Hematopoietic multipotent progenitor cell (in vitro differentiated cells): ENCODE data around the gene ACOT13. TPM values are rescaled to one million over a fixed set of nuclear protein-coding genes. Genes with fewer than 3 reads are reported as not detected.
"Not testable (repeated sequence)": the region's sequence is repeated elsewhere in the genome, so short reads cannot be mapped to it uniquely, and the experiment has no call there.

Experiments
- DNase-seq, 3 donors: peaks; one replicate each; pipeline ENCODE4 v3.0.0-alpha.2; 2011 to 2015; ENCODE audit warnings: low read depth in 2 of 3, low spot score in 2 of 3
- total RNA-seq: library from RNA; depleted of rRNA; stranded (reverse); fragments of >200 nt; gene quantifications from one replicate; pipeline ENCODE4 v1.2.3, GENCODE V29; 2012

Gene ACOT13
- total RNA-seq, 1 donor, result 3.8 TPM

DNA sequence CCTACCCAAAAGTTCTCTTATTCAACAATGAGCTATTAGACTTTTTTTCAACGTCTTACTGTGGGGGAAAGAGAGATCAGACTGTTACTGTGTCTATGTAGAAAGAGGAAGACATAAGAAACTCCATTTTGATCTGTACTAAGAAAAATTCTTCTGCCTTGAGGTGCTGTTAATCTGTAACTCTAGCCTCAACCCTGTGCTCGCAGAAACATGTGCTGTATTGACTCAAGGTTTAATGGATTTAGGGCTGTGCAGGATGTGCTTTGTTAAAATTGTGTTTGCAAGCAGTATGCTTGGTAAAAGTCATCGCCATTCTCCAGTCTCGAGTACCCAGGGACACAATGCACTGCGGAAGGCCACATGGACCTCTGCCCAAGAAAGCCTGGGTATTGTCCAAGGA is 5.1 kb upstream of the ACOT13 start:
- not testable (repeated sequence) for DNase-seq

DNA sequence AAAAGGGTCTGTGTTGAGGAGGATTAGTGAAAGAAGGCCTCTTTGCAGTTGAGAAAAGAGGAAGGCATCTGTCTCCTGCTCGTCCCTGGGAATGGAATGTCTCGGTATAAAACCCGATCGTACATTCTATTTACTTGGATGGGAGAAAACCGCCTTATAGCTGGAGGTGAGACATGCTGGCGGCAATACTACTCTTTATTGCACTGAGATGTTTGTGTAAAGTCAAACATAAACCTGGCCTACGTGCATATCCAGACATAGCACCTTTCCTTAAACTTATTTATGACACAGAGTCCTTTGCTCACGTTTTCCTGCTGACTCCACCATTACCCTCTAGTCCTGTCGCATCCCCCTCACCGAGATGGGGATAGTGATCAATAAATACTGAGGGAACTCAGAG is 4.6 kb upstream of the ACOT13 start:
- DNase-seq, result no peak

DNA sequence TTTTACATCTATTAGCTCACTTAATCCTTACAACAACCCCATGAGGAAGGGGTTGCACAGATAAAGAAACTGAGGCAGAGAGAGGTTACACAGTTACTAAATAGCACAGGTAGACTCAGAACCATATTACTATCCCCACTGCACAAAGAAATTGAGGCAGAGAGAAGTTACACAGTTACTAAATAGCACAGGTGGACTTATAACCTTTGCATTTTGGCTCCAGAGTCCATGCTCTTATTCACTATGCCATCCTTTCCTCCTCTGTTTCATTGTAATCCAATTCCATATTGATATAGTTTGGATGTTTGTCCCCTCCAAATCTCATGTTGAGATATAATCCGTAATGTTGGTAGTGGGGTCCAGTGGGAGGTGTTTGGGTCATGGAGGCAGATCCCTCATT is 3.7 kb upstream of the ACOT13 start:
- DNase-seq, result no peak

DNA sequence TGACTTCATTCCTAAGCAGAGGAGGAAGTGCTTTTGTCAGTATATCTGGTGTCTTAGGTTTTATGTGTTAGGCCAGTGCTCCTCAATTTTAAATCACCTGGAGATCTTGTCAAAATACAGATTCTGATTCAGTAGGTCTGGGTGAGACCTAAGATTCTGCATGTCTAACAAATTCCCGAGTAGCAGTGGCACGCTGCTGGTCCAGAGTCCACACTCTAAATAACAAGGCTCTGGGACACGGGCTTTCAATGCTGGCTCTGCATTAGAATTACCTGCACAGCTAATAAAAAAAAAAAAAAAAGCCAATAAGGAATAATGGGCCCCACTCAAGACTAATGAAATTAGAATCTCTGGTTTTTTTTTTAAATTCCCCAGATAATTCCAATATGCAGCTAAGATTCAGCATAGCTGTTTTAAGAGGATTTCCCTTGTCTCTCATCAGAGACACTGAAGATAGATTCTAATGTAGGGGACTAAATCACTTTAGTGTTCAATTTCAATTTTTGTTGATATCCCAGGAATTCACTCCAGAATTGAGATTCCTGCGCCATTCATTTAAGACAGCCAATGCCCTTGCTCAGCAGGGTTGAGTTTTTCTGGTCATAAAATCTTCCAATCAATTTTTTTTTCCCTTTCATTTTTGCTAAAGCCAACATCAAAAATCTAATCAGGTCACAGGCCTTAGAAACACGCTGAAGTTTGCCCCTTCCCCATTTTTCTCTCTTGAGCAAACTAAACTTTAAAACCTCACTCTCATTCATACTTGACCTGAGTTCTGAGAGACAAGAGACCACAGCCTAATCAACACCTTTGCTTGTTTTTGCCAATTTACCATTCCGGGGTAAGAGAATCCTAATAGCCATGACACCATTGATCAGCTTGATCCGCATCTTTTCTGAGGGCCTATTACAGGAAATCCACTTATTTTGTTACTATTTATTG is 2.6 kb upstream of the ACOT13 start:
- no peak for DNase-seq

DNA sequence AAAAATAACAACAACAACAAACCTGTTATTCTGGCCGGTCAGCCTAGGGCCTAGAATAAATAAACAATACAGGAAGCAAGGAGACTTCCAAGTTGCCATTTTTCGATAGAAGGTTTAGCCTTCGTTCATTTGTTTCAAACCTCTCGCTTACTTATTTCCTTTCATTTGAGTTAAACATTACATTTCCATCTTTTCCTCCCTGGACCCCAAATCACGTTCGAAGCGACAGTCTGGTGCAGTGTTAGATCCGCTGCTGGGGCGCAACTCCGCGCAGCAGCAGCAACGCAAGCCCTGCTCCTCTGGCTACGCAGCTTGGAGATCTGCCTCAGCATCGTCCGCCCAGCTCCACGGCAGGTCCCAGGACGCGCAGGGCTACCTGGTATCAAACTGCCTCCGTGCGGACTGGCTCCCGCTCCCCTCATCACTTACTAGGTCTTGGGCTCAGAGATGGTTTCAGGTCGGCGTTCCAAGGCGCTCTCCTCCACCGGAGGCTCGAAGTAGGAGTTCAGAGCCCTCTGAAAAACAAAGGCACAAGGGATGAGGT is 708 bp upstream of the ACOT13 start:
- peak in 2 of 3 donors; percentile 42 to 45 for DNase-seq

DNA sequence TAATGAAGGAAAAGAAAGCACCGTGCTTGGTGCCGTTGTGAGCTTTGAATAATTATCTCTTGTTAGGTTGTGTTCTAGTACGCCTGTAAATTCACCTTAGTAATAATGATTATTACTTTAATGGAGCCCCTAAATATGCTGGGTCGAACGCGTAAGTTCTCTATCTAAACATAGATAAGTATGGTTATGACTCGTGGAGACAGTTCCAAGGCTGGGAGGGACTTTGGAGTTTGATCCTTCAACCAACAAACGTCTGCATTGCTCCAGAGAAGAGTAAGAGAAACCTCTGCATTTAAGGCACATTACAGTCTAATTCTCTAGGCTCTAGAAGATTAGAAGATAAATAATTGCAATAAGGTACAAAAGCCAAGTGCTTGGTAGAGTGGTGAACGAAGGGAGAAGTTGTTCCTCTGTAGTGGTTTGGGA is 514 bp downstream of the ACOT13 start:
- DNase-seq, result peak in 1 of 3 donors; percentile 31

DNA sequence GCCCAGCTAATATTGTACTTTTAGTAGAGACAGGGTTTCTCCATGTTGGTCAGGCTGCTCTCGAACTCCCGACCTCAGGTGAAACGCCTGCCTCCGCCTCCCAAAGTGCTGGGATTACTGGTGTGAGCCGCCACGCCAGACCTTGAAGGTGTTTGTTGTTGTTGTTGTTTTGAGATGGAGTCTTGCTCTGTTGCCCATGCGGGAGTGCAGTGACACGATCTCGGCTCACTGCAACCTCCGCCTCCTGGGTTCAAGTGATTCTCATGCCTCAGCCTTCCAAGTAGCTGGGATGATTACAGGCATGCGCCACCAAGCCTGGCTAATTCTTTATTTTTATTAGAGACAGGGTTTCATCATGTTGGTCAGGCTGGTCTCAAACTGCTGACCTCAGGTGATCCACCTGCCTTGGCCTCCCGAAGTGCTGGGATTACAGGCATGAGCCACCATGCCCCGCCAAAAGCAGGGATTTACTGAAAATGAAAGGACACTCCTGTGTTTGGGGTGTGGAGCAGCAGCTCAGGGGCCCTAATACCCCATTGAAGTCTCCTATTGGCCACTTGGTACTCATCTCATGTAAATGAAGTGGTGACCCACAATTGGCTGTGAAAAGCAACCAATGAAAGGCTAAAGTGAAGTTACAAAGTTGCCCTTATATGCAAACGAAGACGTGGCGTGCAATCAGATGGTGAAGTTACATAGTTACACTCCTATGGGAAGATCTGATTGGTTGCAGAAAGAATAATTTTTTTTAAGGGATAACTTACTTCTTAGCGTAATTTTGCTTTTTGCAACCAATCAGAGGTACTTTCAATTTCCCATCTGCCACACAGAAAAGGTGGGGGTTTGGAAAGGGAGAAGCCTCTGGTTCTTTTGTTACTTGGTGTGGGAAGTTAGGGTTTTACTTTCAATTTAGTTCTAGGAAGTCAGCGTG is 1.5 kb downstream of the ACOT13 start:
- DNase-seq, result not testable (repeated sequence)

DNA sequence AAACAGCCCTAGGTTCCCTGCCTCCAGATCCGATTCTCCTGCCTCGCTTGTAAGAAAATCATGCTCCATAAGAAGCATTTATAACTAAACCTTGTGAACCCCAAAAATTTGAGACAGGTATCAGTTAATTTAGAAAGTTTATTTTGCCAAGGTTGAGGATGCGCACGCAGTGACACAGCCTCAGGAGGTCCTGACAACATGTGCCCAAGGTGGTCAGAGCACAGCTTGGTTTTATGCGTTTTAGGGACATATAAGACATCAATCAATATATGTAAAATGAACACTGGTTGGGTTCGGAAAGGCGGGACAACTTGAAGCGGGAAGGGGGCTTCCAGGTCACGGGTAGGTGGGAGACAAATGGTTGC is 2.1 kb downstream of the ACOT13 start:
- DNase-seq, result no peak

DNA sequence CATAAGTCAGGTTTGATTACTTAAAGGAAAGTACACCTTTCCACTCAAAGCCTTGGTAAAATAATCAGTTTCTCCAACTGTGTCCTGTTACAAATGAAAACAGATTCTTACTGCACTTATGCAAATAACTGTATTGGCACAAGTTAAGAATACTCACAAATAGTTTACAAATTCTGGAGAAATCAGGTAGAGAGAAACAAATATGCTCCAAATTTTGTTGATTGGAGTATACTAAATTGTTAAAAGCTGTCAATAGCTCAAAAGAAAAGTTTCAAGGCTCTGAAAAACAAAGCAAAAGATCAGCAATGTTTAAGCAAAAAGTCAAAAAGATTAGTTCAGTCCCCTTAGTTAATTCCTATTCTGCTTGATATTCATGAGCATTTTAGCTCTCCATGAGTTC is 3.6 kb downstream of the ACOT13 start:
- peak in 1 of 3 donors; percentile 52 for DNase-seq

DNA sequence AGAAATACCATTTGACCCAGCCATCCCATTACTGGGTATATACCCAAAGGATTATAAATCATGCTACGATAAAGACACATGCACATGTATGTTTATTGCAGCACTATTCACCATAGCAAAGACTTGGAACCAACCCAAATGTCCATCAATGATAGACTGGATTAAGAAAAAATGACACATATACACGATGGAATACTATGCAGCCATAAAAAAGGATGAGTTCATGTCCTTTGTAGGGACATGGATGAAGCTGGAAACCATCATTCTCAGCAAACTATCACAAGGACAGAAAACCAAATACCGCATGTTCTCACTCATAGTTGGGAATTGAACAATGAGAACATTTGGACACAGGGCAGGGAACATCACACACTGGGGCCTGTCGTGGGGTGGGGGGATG is 4.2 kb downstream of the ACOT13 start:
- not testable (repeated sequence) for DNase-seq

DNA sequence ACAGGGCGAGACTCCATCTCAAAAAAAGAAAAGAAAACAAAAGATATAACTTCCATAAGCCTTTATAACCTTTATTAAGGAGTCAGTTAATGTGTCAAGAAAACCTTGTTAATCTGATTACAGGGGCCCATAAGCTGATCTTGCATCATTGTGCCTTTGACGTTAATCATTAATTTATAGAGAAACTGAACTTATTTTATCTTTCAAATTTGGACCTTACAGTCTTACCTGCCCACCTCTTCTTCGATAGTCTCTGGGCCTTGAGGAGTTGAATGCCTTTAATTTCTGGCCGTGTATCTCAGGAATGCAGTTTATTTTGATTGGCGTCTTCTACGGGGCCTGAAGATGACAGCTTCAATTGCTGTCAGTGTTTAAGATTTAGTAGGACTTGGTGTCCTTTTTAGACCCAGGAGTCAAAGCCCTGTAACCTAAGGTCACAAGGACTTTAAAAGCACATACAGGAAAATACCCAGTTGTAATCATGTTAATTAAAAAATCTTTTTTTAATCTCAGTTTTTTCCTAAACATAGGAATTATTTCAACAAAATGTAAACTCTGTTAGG is 5.8 kb downstream of the ACOT13 start:
- no peak for DNase-seq

DNA sequence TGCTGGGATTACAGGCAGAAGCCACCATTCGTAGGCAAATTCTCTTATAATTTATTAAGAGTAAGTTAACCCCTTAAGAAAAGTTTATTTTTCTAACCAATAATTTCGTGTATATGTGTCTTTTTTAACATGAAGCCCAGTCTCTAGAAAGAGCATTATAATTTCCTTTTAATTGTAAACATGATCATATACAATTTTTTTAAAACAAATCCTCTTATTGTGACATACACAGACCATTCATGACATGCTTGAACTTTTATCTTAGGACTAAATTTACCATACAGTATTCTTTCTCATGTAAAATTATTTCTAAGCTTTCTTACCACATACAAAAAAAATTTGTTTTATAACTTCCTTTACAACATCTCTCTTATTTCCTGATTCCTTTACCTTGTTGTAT is 6.7 kb downstream of the ACOT13 start:
- peak in 1 of 3 donors; percentile 11 for DNase-seq

DNA sequence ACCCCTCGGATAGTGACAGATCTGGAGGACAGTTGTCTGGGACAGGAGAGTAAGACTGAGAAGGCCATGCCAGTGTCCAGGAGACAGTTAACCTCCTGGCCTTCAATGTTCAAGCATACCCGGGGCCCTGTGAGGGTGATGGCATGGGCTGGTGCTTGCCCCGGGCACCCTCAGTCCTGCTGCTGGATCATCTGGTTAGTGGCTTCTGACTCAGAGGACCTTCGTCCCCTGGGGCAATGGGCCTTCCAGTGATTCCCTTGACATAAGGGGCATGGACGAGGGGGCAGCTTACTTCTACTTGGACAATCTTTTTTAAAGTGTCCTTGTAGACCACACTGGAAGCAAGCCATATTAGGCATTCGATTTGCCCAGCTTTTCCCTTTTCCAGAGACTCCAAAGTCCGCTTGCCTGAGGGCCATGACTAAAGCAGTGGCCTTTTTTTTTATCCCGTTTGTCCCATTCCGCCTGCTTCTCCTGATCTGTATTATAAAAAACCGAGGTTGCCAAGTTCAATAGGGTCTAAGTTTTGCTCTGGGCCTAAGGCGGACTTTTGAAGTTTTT is 12.0 kb downstream of the ACOT13 start:
- not testable (repeated sequence) for DNase-seq

DNA sequence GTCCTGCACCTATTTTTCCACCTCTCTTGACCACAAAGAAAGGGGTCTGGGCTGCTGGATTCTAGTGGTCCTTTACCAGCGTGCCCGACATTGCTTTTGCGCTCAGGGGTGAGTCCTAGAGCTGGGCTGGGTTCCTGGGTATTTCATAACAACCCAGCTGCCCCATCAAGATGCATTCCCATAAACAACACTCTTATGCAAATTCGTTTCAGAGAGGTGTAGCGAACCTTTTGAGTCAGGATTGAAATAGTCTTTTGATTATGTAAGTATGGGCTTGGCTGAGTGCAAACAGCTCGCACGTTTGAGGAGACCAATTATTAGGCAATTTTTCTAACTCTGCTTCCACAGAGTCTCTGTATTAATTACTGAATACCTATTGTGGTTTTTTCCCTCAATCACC is 13.7 kb downstream of the ACOT13 start:
- DNase-seq, result no peak

DNA sequence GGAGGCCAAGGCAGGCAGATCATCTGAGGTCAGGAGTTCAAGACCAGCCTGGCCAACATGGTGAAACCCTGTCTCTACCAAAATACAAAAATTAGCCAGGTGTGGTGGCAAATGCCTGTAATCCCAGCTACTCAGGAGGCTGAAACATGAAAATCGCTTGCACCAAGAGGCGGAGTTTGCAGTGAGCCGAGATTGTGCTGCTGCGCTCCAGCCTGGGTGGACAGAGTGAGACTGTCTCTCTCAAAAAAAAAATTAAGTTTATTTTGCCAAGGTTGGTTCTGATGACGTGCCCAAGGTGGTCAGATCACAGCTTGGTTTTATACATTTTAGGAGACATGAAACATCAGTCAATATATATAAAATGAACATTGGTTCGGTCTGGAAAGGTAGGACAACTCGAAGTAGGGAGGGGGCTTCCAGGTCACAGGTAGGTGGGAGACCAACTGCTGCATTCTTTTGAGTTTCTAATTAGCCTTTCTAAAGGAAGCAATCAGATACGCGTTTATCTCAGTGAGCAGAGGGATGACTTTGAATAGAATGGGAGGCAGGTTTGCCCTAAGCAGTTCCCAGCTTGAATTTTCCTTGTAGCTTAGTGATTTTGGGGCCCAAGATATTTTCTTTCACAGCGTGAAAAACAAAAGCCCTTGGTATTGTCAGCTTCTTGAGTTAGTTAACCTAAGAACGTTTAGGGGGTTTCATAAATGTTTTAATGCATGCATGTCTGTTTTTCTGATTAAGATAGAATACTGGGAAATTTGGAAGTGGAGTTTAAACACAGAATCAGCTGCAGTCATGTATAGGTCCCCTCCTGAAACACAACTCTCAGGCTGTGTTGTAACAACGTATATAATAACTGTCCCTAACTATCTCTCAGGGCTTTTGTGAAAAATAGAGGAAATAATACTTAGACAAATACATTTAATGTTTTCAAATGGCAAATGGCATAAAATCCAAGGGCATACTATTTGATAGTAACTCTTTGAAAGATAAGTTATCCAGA is 16.7 kb downstream of the ACOT13 start:
- DNase-seq, result no peak

DNA sequence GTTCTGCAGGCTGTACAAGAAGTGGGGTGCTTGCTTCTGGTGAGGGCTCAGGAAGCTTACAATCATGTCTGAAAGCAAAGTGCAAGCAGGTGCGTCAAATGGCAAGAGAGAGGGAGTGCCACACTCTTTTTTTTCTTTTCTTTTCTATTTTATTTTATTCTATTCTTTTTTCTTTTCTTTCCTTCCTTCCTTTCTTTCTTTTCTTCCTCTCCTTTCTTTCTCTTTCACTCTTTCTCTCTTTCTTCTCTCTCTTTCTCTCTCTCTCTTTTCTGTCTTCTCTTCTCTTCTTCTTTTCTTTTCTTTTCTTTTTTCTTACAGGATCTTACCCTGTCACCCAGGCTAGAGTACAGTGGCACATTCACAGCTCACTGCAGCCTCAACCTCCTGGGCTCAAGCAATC is 19.5 kb downstream of the ACOT13 start:
- no peak for DNase-seq

DNA sequence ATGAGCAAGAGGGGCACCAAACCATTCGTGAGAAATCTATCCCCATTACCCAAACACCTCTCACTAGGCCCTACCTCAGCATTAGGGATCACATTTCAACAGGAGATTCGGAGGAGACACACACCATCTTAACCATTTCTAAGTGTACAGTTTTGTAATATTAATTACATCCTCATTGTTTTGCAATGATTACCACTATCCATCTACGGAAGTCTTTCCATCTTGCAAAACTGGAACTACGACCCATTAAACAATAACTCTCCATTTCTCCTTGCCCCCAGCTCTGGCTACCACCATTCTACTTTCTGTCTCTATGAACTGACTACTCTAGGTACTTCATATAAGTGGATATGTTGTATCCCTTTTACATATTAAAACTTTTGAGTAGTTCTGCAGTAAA is 20.1 kb downstream of the ACOT13 start:
- no peak for DNase-seq

DNA sequence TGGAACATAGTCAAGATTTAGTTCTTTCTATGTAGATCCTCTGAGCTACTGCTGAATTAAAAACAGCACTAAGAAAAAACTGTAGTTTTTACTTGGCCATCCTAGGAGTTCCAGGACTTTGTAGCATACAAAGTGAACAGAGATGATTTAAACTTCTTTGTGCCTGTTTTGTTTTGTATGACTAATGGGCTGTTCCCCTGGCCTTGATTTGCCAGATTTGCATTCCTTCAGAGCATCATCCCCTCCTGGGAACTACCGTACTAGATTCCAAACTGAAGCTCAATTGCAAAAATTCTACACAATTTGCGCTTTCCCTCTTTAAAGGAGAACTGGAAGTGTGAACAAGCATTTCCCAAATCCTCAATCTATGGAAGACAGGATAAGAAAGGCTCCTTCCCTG is 23.1 kb downstream of the ACOT13 start:
- DNase-seq, result no peak

DNA sequence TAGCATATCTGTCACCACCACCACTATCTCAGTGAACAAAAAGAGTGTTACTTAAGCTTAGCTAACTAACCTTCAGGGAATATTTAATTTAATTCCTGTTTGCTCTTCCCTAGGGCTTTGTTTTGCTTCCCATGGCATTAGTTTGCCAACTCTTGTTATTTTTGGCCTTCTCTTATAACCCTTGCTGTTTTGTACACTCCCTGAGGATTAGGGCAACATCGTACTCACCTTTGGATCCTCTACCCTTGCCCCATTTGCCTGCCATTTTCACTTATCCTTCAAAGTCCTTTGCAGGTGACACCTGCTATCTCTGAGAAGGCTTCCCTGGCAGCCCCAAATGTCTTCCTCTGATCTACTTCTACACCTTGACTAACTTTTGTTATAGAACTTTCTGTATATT is 23.7 kb downstream of the ACOT13 start:
- no peak for DNase-seq
